ENCODE data around the gene UBAP2L. TPM values are rescaled to one million over a fixed set of nuclear protein-coding genes. Genes with fewer than 3 reads are reported as not detected.

UBAP2L gene
- total and polyA plus RNA-seq, 10 of the 15 experiments (the other 5 are each of a cell fraction or from before 2014, with no cell fraction given), result 49.9 to 198 (median 152) TPM

- TF ChIP-seq EGR1 (IDR thresholded peaks at IDR 0.05; ENCODE audit: borderline replicate concordance in 1 of 2, low read depth in 2 of 2, low read length in 2 of 2) (peak in 1 of 2 experiments; percentile 23; a peak in 1 of 3 replicates), POU2F2 (IDR thresholded peaks at IDR 0.05; ENCODE audit: borderline replicate concordance, low read depth, low read length) (peak; percentile 70; the same call in 2 of the 3 replicates), MTA2 (IDR thresholded peaks at IDR 0.05; ENCODE audit: low read depth) (0 out of 2 replicates have a peak, but pooled peaks have one; percentile 39), ZNF622 (IDR thresholded peaks at IDR 0.05) (no peak), ZNF687 (IDR thresholded peaks at IDR 0.05) (peak; percentile 93), SREBF2 (IDR thresholded peaks at IDR 0.05; ENCODE audit: low read length) (no peak), CBFB (IDR thresholded peaks at IDR 0.05; ENCODE audit: low read depth) (peak; percentile 91), CREB1 (IDR thresholded peaks at IDR 0.05; ENCODE audit: low read depth) (peak; percentile 95), HDAC6 (IDR thresholded peaks at IDR 0.05; ENCODE audit: unreplicated experiment) (no peak), TCF12 (IDR thresholded peaks at IDR 0.05; ENCODE audit: low read depth, low read length) (0 out of 2 replicates have a peak, but pooled peaks have one; percentile 28), ZBED1 (IDR thresholded peaks at IDR 0.05; ENCODE audit: borderline replicate concordance) (0 out of 2 replicates have a peak, but pooled peaks have one; percentile 52), NR2F1 (conservative IDR thresholded peaks at IDR 0.05) (peak; percentile 98), NFYB (IDR thresholded peaks at IDR 0.05; ENCODE audit: insufficient read depth, low read depth, low read length) (peak; percentile 52; the same call in 1 of the 2 replicates), CHD2 (IDR thresholded peaks at IDR 0.05; ENCODE audit: borderline replicate concordance, low read depth, low read length) (no peak), MEF2A (IDR thresholded peaks at IDR 0.05; ENCODE audit: insufficient read depth, low read depth, low read length) (no peak), ATF2 (IDR thresholded peaks at IDR 0.05; ENCODE audit: low read length) (no peak), ELK1 (IDR thresholded peaks at IDR 0.05; ENCODE audit: low read depth, low read length) (peak; percentile 53; the same call in 1 of the 2 replicates), POLR2AphosphoS5 (IDR thresholded peaks at IDR 0.05; ENCODE audit: low read length) (peak; percentile 97), GATAD2B (conservative IDR thresholded peaks at IDR 0.05; ENCODE audit: low read depth) (peak; percentile 85), GABPA (IDR thresholded peaks at IDR 0.05; ENCODE audit: low read depth) (peak; percentile 91)
Measured at GRCh38 chr1:154183046-154183915, 37.5 kb upstream of the UBAP2L start (continued).
